Body of pancreas (tissue), 4 donors: ENCODE results near the gene DHRS1. TPM values are rescaled to one million over a fixed set of nuclear protein-coding genes. Genes with fewer than 3 reads are reported as not detected.

ENCODE experiments used
- ATAC-seq: fragments of 150-250 bp; one replicate; pipeline ENCODE4 v1.9.1; 2016
- DNase-seq, 4 donors: peaks; one replicate each; pipeline ENCODE4 v3.0.0-alpha.2; 2019
- H3K27ac ChIP-seq, 4 donors: fragments of 200-600 bp; sonication (generic); 1 replicate in 3 of 4; 2 replicates in 1 of 4; pipeline versions ENCODE4 v1.5.1 to v1.6.1; 2016 to 2019; ENCODE audit warnings: mild to moderate bottlenecking in 1 of 4, mixed read lengths in 1 of 4, moderate library complexity in 1 of 4
- H3K27me3 ChIP-seq, 2 donors: fragments of 200-600 bp; sonication (generic); one replicate each; pipeline ENCODE4 v1.6.0; 2016; ENCODE audit warnings: mild to moderate bottlenecking in 1 of 2
- H3K36me3 ChIP-seq, 2 donors: fragments of 200-600 bp; sonication (generic); replicated peaks in 1 of 2; 2 replicates each; pipeline ENCODE4 v1.5.1; 2016; ENCODE audit warnings: low read depth in 2 of 2; ENCODE audit not compliant: insufficient read depth in 1 of 2
- H3K4me1 ChIP-seq: fragments of 200-600 bp; sonication (generic); one replicate; pipeline ENCODE4 v1.6.0; 2016
- H3K4me3 ChIP-seq, 2 donors: fragments of 200-600 bp; sonication (generic); 1 replicate in 1 of 2; 2 replicates in 1 of 2; pipeline ENCODE4 v1.5.1; 2016 to 2019
- H3K9me3 ChIP-seq, 3 donors: fragments of 200-600 bp; sonication (generic); 1 replicate in 2 of 3; 2 replicates in 1 of 3; pipeline ENCODE4 v1.5.1; 2016
- POLR2A ChIP-seq, 3 donors: fragments of 450-650 bp; IDR thresholded peaks; one replicate each; pipeline ENCODE4 v1.6.1; 2016; ENCODE audit warnings: antibody characterized with exemption in 3 of 3, mild to moderate bottlenecking in 2 of 3
- WGBS, 2 donors: methylation state at CpG; one replicate each; pipeline ENCODE4 v1.1.5; 2017; 5-methylcytosine and 5-hydroxymethylcytosine counted together
- intact Hi-C: fragments of 100-400 bp; cut with DNase I; formaldehyde crosslinking; loops from one replicate; pipeline ENCODE4 v1.15.1; 2023
- total RNA-seq, 2 donors: library from RNA; depleted of rRNA; stranded (reverse); fragments of >200 nt; gene quantifications; one replicate each; pipeline ENCODE4 v1.1.0, GENCODE V29; 2016
- TF ChIP-seq, protein P1 (sequence below), 7 experiments: fragments of 450-650 bp in 4 of 7; fragments of 200-600 bp in 3 of 7; sonication (generic) in 3 of 7; IDR thresholded peaks; one replicate each; pipeline ENCODE4 v1.5.1; 2016 to 2019; ENCODE audit warnings: antibody characterized with exemption in 7 of 7

The DHRS1 gene
- total RNA-seq, 2 donors from 2014 or later = 18.8 to 31.4 TPM

- WGBS, 2 donors = 86 to 89% methylated on average over 6 of the region's 6 CpGs
- Histone ChIP-seq H3K9me3 (no peaks in the 10 kb centered on the region), H3K27me3 (no peaks in the 10 kb centered on the region), H3K4me1 (peaks cover 11% of the 10 kb centered on the region), H3K27ac (no peak overlapping the region), H3K36me3 (no peaks in the 10 kb centered on the region), H3K4me3 (no peak overlapping the region)
- TF ChIP-seq, protein P1, sequence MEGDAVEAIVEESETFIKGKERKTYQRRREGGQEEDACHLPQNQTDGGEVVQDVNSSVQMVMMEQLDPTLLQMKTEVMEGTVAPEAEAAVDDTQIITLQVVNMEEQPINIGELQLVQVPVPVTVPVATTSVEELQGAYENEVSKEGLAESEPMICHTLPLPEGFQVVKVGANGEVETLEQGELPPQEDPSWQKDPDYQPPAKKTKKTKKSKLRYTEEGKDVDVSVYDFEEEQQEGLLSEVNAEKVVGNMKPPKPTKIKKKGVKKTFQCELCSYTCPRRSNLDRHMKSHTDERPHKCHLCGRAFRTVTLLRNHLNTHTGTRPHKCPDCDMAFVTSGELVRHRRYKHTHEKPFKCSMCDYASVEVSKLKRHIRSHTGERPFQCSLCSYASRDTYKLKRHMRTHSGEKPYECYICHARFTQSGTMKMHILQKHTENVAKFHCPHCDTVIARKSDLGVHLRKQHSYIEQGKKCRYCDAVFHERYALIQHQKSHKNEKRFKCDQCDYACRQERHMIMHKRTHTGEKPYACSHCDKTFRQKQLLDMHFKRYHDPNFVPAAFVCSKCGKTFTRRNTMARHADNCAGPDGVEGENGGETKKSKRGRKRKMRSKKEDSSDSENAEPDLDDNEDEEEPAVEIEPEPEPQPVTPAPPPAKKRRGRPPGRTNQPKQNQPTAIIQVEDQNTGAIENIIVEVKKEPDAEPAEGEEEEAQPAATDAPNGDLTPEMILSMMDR (IDR thresholded peaks at IDR 0.05) = no peak
- TF ChIP-seq POLR2A (IDR thresholded peaks at IDR 0.05) = no peak
- DNase-seq = no peak
- intact Hi-C loops = no loop called here
- no peak for ATAC-seq
These were observed 18.7 kb downstream of the DHRS1 start for GRCh38 chr14:24280797-24281460.

DNA sequence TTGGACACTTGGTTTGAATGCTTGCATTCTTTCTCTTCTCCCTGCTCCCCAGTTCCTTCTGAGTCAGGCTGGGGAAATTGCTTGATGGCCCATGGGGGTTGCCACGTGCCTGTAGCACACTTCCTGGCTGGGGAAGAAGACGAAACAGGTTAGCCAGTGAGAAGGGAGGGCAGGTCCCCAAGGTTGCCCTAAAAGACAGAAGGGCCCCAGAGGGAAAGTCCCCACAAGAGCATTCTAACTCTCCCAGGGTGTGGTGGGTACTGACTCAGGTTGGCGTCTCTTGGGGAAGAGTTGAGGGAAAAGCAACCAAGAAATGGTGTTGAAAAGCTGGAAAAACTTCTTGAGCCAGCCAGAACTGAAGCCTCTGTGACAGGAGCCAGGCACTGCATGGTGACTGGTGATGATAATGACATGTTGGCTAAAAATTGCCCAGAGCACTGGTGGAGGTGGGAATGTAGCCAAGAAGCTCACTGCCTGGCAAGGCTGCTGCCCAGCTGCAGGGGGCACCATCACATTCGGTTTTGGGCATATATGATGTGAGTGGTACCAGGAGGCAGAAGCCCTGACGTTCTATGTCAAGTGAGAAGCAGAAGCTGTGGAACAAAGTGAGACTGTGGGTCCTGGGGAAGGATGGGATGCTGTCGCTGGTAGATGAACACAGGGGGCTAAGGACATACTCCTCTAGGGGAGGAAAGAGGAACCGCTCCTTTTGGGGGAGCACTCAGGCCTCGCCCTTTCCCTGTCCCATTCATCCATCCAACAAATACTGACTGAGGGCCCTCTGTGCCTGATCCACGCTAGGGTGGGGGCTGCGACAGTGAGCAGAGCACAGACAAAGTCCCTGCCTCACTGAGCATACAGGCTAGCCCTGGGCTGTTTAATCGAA, 20.0 kb downstream of the DHRS1 start:
- no peaks in the 10 kb centered on the region for H3K27me3 ChIP-seq
- H3K36me3 ChIP-seq = no peaks in the 10 kb centered on the region
- intact Hi-C loops = no loop called here
- H3K4me1 ChIP-seq = peaks cover 19% of the 10 kb centered on the region
- H3K27ac ChIP-seq = peak overlapping the region in 3 of 4 donors; percentile 20 to 62 (median 48)
- WGBS, 2 donors = 54 to 56% methylated on average over 11 of the region's 11 CpGs
- no peaks in the 10 kb centered on the region for H3K9me3 ChIP-seq
- TF ChIP-seq, protein P1 (IDR thresholded peaks at IDR 0.05) = peak in 5 of 7 experiments; percentile 28 to 54 (median 39)
- no peak for TF ChIP-seq POLR2A (IDR thresholded peaks at IDR 0.05)
- H3K4me3 ChIP-seq = no peak overlapping the region
- ATAC-seq (peak; percentile 70), DNase-seq (peak; percentile 42 to 69 (median 63))

- intact Hi-C loops = no loop called here
- H3K4me1 ChIP-seq = peaks cover 31% of the 10 kb centered on the region
- 85 to 87% methylated on average over 5 of the region's 5 CpGs for WGBS, 2 donors
These were observed 21.2 kb downstream of the DHRS1 start for GRCh38 chr14:24278424-24278823.

GRCh38 chr14:24277606-24278321, 21.8 kb downstream of the DHRS1 start:
- WGBS, 2 donors = 81 to 94% methylated on average over 11 of the region's 11 CpGs
- Histone ChIP-seq H3K27ac (peak overlapping the region in 1 of 4 donors; percentile 30), H3K9me3 (no peaks in the 10 kb centered on the region), H3K36me3 (no peaks in the 10 kb centered on the region), H3K4me1 (peaks cover 37% of the 10 kb centered on the region), H3K4me3 (no peak overlapping the region), H3K27me3 (no peaks in the 10 kb centered on the region)
- DNase-seq (peak in 1 of 4 donors; percentile 49), ATAC-seq (no peak)
- TF ChIP-seq, protein P1 (IDR thresholded peaks at IDR 0.05) = no peak
- no peak for TF ChIP-seq POLR2A (IDR thresholded peaks at IDR 0.05)
- intact Hi-C loops = no loop called here

More at GRCh38 chr14:24278424-24278823, 21.2 kb downstream of the DHRS1 start:
- no peak overlapping the region for H3K27ac ChIP-seq
- H3K36me3 ChIP-seq = no peaks in the 10 kb centered on the region
- no peak for DNase-seq
- TF ChIP-seq POLR2A (IDR thresholded peaks at IDR 0.05) = no peak
- TF ChIP-seq, protein P1 (IDR thresholded peaks at IDR 0.05) = no peak
- H3K9me3 ChIP-seq = no peaks in the 10 kb centered on the region
- H3K27me3 ChIP-seq = no peaks in the 10 kb centered on the region
- ATAC-seq = no peak
- H3K4me3 ChIP-seq = no peak overlapping the region
